ENCODE results near the gene KIFC3.

KIFC3 gene

GRCh38 chr16:57762365-57763040 lies 39.8 kb downstream of the KIFC3 start:
- no peak for DNase-seq

DNA sequence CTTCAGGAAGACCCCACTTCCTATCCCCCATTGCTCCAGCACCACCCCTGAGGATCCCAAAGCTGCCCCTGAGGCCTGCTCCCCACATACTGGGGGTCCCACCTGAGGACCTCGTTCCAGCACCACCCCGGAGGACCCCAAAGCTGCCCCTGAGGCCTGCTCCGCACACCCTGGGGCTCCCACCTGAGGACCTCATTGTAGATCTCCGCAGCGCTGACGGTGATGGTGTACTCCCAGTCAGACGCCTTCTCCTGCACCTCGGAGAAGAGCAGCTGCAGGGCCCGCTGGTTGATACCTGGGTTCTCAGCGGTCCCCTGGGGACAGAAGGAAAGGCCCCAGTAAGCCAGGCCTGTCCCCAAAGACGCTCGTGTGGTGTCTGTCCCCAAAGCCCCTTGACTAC lies 40.3 kb downstream of the KIFC3 start:
- DNase-seq = no peak

- DNase-seq = no peak
These were observed 41.0 kb downstream of the KIFC3 start for GRCh38 chr16:57761301-57761700.

DNA sequence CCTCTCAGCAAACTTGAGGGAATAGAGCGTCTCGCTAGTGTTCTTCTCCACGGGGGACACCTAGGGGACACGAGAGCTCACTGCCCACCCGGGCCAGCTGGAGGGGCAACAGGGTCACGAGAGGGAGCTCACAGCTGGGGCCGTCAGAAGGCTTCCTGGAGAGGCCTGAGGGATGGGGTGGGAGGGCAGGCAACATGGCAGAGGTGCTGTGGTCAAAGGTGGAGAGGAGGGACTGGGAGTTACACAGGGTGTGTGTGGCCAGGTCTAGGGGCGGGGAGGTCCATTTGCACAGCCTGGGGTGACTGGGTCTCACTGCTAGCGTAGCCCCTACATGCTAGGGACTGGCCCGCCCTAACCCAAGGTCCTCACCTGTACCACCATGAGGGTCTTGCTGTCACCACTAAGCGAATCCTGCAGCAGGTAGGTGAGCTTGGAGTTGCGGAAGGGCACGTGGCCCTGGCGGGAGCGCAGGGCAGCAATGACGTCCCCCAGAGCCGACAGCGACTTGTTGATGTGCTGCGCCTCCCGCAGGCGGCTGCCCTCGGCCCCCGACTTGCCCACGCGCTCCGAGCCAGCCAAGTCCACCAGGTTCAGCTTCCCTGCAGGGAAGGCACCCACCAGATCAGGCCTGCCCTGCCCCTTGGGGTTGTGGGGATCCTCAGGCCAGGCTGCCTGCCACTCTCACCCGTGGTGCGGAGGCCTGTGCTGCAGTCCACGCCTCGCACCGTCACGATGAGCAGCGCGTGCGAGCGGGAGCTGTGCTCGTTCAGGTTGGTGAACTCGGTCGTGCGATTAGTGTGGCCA lies 41.7 kb downstream of the KIFC3 start:
- no peak for DNase-seq

GRCh38 chr16:57759541-57760356 lies 42.5 kb downstream of the KIFC3 start:
- DNase-seq = no peak

DNA sequence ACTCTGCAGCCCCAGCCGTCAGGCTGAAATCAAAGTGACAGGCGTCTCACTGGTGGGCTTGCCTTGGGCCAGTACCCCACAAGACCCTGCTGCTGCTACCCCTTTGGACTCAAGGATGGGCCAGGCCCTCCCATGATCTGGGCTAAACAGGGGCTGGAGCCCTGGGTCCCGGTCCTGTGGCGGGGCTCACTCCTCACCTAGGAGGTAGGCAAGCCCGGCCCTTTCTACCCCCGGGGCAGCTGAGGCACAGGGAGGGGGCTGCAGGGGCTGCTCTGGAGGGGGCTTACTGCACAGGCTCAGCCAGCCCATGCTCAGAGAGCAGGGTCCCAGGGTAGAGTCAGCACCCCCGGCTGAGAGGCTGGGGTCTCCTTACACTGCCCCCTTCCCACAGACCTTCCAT lies 43.2 kb downstream of the KIFC3 start:
- no peak for DNase-seq

GRCh38 chr16:57758331-57759117 lies 43.8 kb downstream of the KIFC3 start:
- no peak for DNase-seq

DNA sequence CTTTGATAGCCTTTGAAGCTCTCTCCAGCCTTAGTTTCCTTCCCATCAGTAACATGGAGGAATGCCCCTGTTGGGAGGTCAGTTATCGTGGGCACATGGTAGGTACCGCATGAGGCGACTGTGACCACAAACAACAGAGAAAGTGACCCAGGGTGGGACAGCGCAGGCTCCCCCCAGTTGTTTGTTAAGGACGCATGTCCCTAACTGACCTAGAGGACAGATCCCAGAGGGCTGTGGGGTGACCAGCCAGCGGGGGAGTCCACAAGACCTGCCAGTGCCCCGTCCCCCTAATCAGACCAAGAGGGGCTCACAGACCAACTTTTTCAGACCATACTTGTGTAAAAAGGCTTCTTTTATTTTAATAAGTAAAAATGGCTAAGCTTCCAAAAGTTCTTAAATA lies 44.4 kb downstream of the KIFC3 start:
- DNase-seq = no peak

- DNase-seq = peak; percentile 89
These were observed 44.9 kb downstream of the KIFC3 start for GRCh38 chr16:57757326-57757786.

DNA sequence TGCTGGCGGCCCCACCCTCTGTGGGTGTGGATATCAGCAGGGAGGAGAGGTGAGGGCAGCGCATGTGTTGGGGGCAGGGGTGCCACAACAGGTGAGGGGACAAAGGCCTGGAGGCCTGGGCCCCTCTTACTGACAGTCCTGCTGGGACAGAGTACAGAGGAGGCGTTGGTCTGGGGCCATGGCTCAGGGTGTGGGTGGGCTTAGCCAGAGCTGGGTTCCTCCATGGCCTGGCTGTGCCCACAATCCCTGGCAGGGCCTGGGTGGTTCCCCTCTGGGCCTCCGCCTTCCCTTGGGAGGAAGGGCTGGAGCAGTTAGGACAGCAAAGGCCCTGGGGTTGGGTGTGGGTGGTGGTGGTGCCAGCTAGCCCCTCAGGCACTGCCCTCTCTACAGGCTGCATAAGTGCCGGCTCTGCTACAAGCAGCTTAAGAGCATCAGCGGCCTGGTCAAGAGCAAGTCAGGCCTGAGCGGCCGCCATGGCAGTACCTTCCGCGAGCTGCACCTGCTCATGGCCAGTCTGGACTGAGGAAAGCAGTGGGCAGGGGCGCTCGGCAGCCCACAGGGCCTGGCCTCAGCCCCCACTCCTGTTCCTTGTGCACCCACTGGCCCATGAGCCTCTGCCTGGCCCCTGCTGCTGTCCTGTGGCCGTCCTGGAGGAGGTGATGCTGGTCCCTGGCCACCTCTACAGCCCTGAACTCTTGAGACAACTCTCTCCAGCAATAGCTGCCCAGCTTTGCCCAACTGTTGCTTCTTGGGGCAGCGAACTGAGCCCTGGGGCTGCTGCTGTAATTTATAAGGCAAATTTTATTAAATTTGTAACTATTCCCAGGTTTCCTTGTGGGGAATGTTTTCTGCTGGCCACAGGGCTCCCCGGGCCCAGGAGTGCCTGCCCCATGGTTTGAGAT lies 45.6 kb downstream of the KIFC3 start:
- DNase-seq = no peak

DNA sequence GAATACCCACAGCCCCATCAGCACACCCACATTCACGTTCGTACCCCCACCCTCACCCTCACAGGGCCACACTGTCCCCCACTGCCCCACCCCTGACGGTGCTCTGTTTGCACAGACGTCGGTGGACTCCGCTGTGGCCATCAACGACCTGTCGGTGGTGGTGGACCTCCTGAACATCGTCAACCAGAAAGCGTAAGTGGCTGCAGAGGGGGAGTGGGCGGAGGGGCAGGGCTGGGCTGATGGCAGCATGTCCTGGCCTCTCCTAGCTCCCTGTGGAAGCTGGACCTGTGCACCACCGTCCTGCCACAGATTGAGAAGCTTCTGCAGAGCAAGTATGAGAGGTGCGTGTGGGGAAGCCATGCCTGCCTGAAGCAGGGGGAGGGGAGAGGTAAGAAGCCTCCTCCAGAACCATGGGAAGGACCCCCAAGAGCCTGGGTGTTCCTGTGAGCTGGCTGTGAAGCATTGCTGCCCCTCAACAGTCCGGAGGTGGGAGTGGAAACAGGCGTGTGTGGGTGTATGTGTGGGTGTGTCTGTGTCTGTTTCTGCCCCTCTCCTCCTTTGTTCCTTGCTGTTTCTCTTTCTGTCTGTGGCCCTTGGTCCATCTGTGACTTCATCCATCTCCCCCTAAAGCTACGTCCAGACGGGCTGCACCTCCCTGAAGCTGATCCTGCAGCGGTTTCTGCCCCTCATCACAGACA lies 46.4 kb downstream of the KIFC3 start:
- no peak for DNase-seq

- DNase-seq = no peak
These were observed 47.1 kb downstream of the KIFC3 start for GRCh38 chr16:57755061-57755684.

- no peak for DNase-seq
These were observed 47.8 kb downstream of the KIFC3 start for GRCh38 chr16:57754354-57755060.

- DNase-seq = no peak
These were observed 48.6 kb downstream of the KIFC3 start for GRCh38 chr16:57753448-57754353.

- DNase-seq = no peak
These were observed 49.5 kb downstream of the KIFC3 start for GRCh38 chr16:57752581-57753447.

- DNase-seq = no peak
These were observed 50.1 kb downstream of the KIFC3 start for GRCh38 chr16:57752203-57752580.

GRCh38 chr16:57751539-57752202 lies 50.6 kb downstream of the KIFC3 start:
- DNase-seq = no peak

Data from CD4-positive, alpha-beta T cell treated with Interleukin-6 for 4 hours (primary cell).